Nephron progenitor cell (in vitro differentiated cells): Measurements from ENCODE around the gene WEE1.

ENCODE experiments used
- DNase-seq: peaks from one replicate; pipeline ENCODE4 v3.0.0; 2021
- H3K27ac Mint-ChIP-seq: 2 replicates; pipeline ENCODE4 v1.8.0; 2021; ENCODE audit warnings: mild to moderate bottlenecking, moderate library complexity, mixed read lengths
- H3K27me3 Mint-ChIP-seq: 2 replicates; pipeline ENCODE4 v1.8.0; 2021; ENCODE audit warnings: mild to moderate bottlenecking, low read depth, mixed read lengths; ENCODE audit not compliant: poor library complexity
- H3K36me3 Mint-ChIP-seq: 2 replicates; pipeline ENCODE4 v1.8.0; 2021; ENCODE audit warnings: low read depth, mixed read lengths
- H3K4me1 Mint-ChIP-seq: 2 replicates; pipeline ENCODE4 v1.8.0; 2021; ENCODE audit warnings: mixed read lengths
- H3K4me3 Mint-ChIP-seq: 2 replicates; pipeline ENCODE4 v1.8.0; 2021; ENCODE audit warnings: mild to moderate bottlenecking, moderate library complexity, mixed read lengths
- H3K9me3 Mint-ChIP-seq: 2 replicates; pipeline ENCODE4 v1.8.0; 2021; ENCODE audit warnings: mild to moderate bottlenecking, moderate library complexity, mixed read lengths
- TF ChIP-seq, protein P1 (sequence below): fragments of 200-600 bp; sonication (generic); IDR thresholded peaks from 2 replicates; pipeline ENCODE4 v1.5.0; 2021; ENCODE audit warnings: antibody characterized with exemption

WEE1 gene

DNA sequence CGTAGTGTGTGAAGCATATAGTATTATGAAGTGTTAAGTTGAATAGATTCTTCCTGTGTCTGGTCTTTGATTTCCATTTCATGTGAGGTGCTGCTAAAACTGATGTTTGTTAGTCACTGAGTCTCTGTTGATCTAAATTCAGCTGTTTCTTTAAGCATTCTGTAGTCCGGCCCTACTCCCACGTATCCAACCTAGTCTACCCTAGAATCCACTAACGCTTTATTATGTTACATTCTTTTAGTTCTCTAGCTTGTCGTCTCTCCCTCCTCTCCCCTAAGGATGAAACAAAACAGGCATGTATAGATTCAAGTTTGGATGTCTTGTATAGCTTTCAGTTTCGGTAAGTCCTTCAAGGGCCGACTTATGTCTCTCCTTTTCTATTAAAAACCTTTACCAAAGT is 4.1 kb downstream of the WEE1 start:
- Mint-ChIP-seq H3K4me3 (peak overlapping the region; percentile 93), H3K9me3 (no peaks in the 10 kb centered on the region), H3K36me3 (peaks cover 59% of the 10 kb centered on the region), H3K27ac (peak overlapping the region; percentile 27), H3K27me3 (no peaks in the 10 kb centered on the region), H3K4me1 (peaks cover 49% of the 10 kb centered on the region)
- TF ChIP-seq, protein P1, sequence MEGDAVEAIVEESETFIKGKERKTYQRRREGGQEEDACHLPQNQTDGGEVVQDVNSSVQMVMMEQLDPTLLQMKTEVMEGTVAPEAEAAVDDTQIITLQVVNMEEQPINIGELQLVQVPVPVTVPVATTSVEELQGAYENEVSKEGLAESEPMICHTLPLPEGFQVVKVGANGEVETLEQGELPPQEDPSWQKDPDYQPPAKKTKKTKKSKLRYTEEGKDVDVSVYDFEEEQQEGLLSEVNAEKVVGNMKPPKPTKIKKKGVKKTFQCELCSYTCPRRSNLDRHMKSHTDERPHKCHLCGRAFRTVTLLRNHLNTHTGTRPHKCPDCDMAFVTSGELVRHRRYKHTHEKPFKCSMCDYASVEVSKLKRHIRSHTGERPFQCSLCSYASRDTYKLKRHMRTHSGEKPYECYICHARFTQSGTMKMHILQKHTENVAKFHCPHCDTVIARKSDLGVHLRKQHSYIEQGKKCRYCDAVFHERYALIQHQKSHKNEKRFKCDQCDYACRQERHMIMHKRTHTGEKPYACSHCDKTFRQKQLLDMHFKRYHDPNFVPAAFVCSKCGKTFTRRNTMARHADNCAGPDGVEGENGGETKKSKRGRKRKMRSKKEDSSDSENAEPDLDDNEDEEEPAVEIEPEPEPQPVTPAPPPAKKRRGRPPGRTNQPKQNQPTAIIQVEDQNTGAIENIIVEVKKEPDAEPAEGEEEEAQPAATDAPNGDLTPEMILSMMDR, result no peak
- no peak for DNase-seq

DNA sequence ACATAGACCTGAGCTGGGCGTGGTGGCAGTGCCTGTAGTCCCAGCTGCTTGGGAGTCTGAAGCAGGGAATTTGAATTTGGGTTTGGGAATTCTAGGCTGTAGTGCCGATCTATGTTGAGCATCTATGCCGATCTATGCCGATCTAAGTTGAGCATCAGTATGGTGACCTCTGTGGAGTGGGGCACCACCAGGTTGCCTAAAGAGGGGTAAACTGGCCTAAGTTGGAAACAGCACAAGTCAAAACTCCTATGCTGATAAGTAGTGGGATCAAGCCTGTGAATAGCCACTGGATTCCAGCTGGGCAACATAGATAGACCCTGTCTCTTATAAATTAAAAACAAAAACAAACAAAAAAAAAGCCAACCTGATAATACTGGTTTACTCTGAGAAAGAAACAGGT is 7.4 kb downstream of the WEE1 start:
- H3K4me1 Mint-ChIP-seq, result peaks cover 36% of the 10 kb centered on the region

DNA sequence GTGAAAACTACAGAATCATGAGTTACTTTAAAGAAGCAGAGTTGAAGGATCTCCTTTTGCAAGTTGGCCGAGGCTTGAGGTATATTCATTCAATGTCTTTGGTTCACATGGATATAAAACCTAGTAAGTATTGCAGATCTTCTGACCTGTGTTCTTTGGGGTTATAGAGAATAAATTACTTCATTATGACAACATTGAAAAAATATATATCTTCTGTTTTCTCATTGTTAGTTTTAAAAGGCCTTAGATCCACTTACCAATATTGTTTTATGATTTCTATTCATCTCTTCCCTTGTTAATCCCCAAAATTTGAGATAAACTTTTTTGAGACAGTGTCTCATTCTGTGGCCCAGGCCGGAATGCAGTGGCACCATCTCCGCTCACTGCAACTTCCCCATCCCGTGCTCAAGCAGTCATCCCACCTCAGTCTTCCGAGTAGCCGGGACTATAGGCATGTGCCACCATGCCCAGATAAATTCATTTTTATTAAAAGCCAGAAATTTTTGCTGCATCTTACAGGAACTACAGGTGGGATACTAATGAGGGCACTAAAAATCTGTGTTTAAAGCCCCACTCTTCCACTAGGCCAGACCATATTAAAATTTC is 8.2 kb downstream of the WEE1 start:
- H3K9me3 Mint-ChIP-seq, result no peaks in the 10 kb centered on the region
- TF ChIP-seq, protein P1, result no peak
- H3K36me3 Mint-ChIP-seq, result peaks cover 88% of the 10 kb centered on the region
- H3K4me1 Mint-ChIP-seq, result peaks cover 28% of the 10 kb centered on the region
- no peaks in the 10 kb centered on the region for H3K27me3 Mint-ChIP-seq
- no peak overlapping the region for H3K4me3 Mint-ChIP-seq
- H3K27ac Mint-ChIP-seq, result no peak overlapping the region
- DNase-seq, result no peak

More for the DNA sequence above, 7.4 kb downstream of the WEE1 start:
- no peak for DNase-seq
- Mint-ChIP-seq H3K36me3 (peaks cover 85% of the 10 kb centered on the region), H3K9me3 (no peaks in the 10 kb centered on the region), H3K27ac (no peak overlapping the region), H3K4me3 (no peak overlapping the region), H3K27me3 (no peaks in the 10 kb centered on the region)
- TF ChIP-seq, protein P1, result no peak

DNA sequence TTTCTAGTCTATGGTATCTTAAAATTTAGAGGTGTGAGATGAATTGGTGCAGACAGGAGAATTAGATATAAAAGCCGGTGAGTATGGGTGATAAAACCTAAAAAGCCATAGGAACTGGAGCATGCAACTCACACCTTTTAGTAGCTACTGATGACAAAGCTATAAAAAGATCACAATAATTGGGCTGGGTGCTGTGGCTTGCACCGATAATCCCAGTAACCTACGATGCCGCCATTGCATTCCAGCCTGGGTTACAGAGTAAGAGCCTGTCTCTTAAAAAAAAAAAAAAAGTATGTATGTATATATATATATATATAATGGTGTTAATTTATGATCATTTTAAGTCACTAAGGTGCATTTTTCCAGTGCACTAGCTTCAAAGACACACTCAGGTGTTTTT is 17.2 kb downstream of the WEE1 start:
- TF ChIP-seq, protein P1, result no peak
- H3K36me3 Mint-ChIP-seq, result peaks cover 44% of the 10 kb centered on the region
- no peak overlapping the region for H3K4me3 Mint-ChIP-seq
- H3K9me3 Mint-ChIP-seq, result no peaks in the 10 kb centered on the region
- peaks cover 3% of the 10 kb centered on the region for H3K27me3 Mint-ChIP-seq
- peaks cover 6% of the 10 kb centered on the region for H3K4me1 Mint-ChIP-seq
- DNase-seq, result no peak
- peak overlapping the region; percentile 4 for H3K27ac Mint-ChIP-seq

DNA sequence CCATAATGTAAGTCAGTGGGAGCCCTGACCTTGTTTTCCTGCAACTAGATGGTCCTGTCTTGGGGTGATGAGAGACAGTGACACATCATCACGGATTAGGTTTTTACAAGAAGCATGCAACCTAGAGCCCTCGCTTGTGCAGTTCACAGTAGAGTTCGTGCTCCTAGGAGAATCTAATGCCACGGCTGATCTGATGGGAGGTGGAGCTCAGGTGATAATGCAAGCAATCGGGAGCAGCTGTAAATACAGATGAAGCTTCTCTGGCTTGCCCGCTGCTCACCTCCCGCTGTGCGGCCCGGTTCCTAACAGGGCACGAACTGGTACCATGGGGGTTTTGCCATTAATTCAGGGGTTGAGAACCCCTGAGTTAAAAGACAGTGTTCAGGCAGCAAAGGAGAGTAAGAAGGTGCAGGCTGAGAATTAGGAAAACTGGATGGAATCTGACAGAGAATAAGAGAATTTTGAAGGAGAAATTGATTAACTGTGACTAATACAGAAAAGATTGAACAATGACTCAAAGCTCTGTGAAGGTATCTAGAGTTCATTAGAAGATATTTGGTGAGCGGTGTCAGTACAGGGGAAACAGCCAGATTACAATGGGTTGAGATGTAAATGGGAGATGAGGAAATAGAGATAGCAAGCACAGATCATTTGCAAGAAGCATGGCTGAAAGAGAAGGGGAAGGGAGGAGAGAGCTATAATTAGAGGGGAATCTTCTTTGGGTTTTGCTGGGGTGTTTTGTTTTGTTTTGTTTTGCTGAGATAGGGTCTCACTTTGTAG is 21.0 kb downstream of the WEE1 start:
- H3K4me3 Mint-ChIP-seq, result no peak overlapping the region
- H3K4me1 Mint-ChIP-seq, result peaks cover 6% of the 10 kb centered on the region
- H3K27ac Mint-ChIP-seq, result peak overlapping the region; percentile 1
- no peaks in the 10 kb centered on the region for H3K9me3 Mint-ChIP-seq
- peaks cover 11% of the 10 kb centered on the region for H3K36me3 Mint-ChIP-seq
- TF ChIP-seq, protein P1, result no peak
- peaks cover 8% of the 10 kb centered on the region for H3K27me3 Mint-ChIP-seq
- DNase-seq, result no peak
